Common myeloid progenitor, CD34-positive (primary cell): Measurements from ENCODE around the gene CCL13.

Experiments
- CTCF ChIA-PET: fragments of 350-600 bp; sonication (Branson Sonifier 250); formaldehyde crosslinking; loops from one replicate; lab custom pipeline; 2021; ENCODE audit warnings: antibody characterized with exemption; lab: Charles Lee
- POLR2A ChIA-PET: fragments of 350-600 bp; sonication (Branson Sonifier 250); formaldehyde crosslinking; loops from one replicate; lab custom pipeline; 2021; ENCODE audit warnings: antibody characterized with exemption; lab: Charles Lee
- DNase-seq, 3 donors: peaks; one replicate each; pipeline versions ENCODE4 v3.0.0 to v3.0.0-alpha.2; 2013
- H3K27ac ChIP-seq, 2 experiments: 1 replicate in 1 of 2; 2 replicates in 1 of 2; pipeline ENCODE4 v1.7.0; 2013; ENCODE audit warnings: inconsistent platforms in 2 of 2, low read length in 2 of 2, mild to moderate bottlenecking in 2 of 2, low read depth in 1 of 2, moderate library complexity in 1 of 2; ENCODE audit not compliant: severe bottlenecking in 2 of 2, insufficient read depth in 1 of 2, poor library complexity in 1 of 2
- H3K27me3 ChIP-seq, 5 experiments: replicated peaks in 2 of 5; 1 replicate in 3 of 5; 2 replicates in 2 of 5; pipeline versions ENCODE4 v1.6.1 to v1.7.0; 2013; ENCODE audit warnings: low read length in 4 of 5, mild to moderate bottlenecking in 2 of 5, moderate library complexity in 2 of 5, inconsistent platforms in 1 of 5; ENCODE audit not compliant: insufficient read depth in 5 of 5, control insufficient read depth in 4 of 5
- H3K36me3 ChIP-seq, 4 experiments: 1 replicate in 2 of 4; 2 replicates in 2 of 4; pipeline versions ENCODE4 v1.6.1 to v1.7.0; 2013; ENCODE audit warnings: low read length in 3 of 4, control low read depth in 1 of 4, mild to moderate bottlenecking in 1 of 4; ENCODE audit not compliant: control insufficient read depth in 4 of 4, insufficient read depth in 4 of 4
- H3K4me1 ChIP-seq, 4 experiments: 1 replicate in 3 of 4; 2 replicates in 1 of 4; pipeline versions ENCODE4 v1.6.1 to v1.7.1; 2013; ENCODE audit warnings: low read length in 3 of 4, mild to moderate bottlenecking in 3 of 4, control low read depth in 1 of 4, inconsistent platforms in 1 of 4, moderate library complexity in 1 of 4; ENCODE audit not compliant: control insufficient read depth in 4 of 4, insufficient read depth in 4 of 4; ENCODE audit errors: control extremely low read depth in 1 of 4
- H3K4me3 ChIP-seq, 7 experiments: 1 replicate in 4 of 7; 2 replicates in 3 of 7; pipeline versions ENCODE4 v1.5.1 to v1.7.0; 2013; ENCODE audit warnings: mild to moderate bottlenecking in 7 of 7, low read length in 6 of 7, moderate library complexity in 6 of 7, inconsistent platforms in 2 of 7, low read depth in 2 of 7, control low read depth in 1 of 7; ENCODE audit not compliant: insufficient read depth in 4 of 7, control insufficient read depth in 1 of 7; ENCODE audit errors: extremely low read depth in 1 of 7
- H3K9me3 ChIP-seq, 5 experiments: 1 replicate in 4 of 5; 2 replicates in 1 of 5; pipeline versions ENCODE4 v1.6.1 to v1.7.1; 2013; ENCODE audit warnings: low read length in 4 of 5, mild to moderate bottlenecking in 2 of 5, inconsistent platforms in 1 of 5, low read depth in 1 of 5, moderate library complexity in 1 of 5; ENCODE audit not compliant: control insufficient read depth in 4 of 5, insufficient read depth in 2 of 5; ENCODE audit errors: control extremely low read depth in 1 of 5
- WGBS: methylation state at CpG from one replicate; pipeline ENCODE4 v1.1.5; 2013; ENCODE audit not compliant: insufficient coverage; 5-methylcytosine and 5-hydroxymethylcytosine counted together

Gene CCL13

DNA sequence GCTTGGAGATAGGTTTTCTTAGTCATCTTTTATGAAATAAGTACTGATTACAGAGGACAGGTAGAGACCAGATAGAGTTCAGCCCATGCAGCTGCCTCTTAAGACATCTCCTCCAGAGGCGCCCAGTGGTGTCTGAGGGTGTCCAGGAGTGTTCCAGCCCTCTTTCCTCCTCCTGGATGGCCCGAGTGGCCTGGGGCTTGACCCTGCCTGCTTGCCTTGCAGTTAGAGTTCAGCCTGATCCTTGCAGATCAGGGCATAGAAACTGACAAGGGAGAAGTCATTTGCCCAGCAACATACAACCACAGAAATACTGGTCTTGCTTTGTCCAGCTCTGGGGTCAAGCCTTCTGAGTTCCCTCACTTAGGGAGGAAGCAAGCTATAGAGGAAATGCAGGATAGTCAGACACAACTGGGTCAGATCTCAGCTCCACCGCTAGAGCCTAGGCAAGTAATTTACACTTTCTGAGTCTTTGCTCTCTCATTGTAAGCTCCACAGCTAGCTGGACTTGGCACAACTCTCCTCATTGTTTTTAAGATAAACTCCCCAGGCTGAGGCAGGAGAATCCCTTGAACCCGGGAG, 10.3 kb downstream of the CCL13 start:
- H3K4me1 ChIP-seq: peaks cover 15 to 79% (median 63%) of the 10 kb centered on the region in 4 experiments
- ChIA-PET POLR2A (no interaction called here), CTCF (interaction anchor here (0.8 to 1.5 kb wide), 3 partner anchors 11 to 166 kb away, joined by 3 to 5 read pairs (median 3); no protein-coding TSS in a partner anchor)
- H3K4me3 ChIP-seq: no peak overlapping the region
- DNase-seq: no peak
- H3K27ac ChIP-seq: no peak overlapping the region
- H3K27me3 ChIP-seq: no peaks in the 10 kb centered on the region
- WGBS: 78% methylated on average over 2 of the region's 4 CpGs
- no peaks in the 10 kb centered on the region for H3K36me3 ChIP-seq
- no peaks in the 10 kb centered on the region for H3K9me3 ChIP-seq

DNA sequence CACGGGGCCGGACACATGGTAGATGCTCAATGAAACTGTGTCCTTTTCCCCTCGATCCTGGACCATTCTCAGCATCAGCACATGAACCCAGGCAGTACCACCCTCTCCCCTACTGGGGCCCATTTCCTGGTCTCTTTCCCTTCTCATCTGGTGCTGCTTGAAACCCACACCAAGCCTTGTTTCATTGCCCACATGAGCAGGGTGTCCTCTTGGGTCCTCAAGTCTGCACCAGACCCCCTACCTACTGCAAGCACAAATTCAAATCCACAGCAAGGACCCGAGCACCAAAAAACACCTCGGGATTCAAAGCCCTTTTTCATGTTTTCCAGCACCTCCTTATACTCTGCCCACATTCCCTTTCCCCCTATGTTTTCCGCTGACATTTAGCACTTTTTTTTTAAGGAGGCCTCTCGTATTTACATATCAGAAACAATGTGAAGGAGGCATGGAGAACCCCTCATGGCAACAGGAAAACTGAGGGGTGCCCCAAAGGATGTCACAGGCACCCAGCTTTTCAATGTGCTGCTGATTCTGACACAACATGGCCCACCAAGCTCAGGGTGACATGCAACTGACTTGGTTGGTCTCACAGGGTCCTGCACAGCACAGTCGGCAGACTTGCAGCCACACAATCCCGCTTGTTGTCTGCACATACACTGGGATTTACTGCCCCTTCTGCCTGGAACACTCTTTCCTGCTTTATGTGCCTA, 11.4 kb downstream of the CCL13 start:
- Histone ChIP-seq H3K36me3 (no peaks in the 10 kb centered on the region), H3K9me3 (no peaks in the 10 kb centered on the region), H3K4me1 (peaks cover 15 to 79% (median 59%) of the 10 kb centered on the region in 4 experiments), H3K4me3 (no peak overlapping the region), H3K27me3 (no peaks in the 10 kb centered on the region), H3K27ac (no peak overlapping the region)
- POLR2A ChIA-PET: no interaction called here
- no peak for DNase-seq
- 93% methylated on average over 9 of the region's 9 CpGs for WGBS
- CTCF ChIA-PET: interaction anchor here (0.8 to 2.6 kb wide), 8 partner anchors 8 to 166 kb away, joined by 3 to 12 read pairs (median 3); no protein-coding TSS in a partner anchor

- H3K9me3 ChIP-seq: no peaks in the 10 kb centered on the region
- H3K27me3 ChIP-seq: no peaks in the 10 kb centered on the region
- H3K4me3 ChIP-seq: no peak overlapping the region
- H3K36me3 ChIP-seq: no peaks in the 10 kb centered on the region
- peaks cover 15 to 74% (median 54%) of the 10 kb centered on the region in 4 experiments for H3K4me1 ChIP-seq
- no peak for DNase-seq
- POLR2A ChIA-PET: no interaction called here
- no peak overlapping the region for H3K27ac ChIP-seq
- WGBS: 73% methylated on average over 7 of the region's 9 CpGs
- CTCF ChIA-PET: interaction anchor here (0.6 to 2.6 kb wide), 9 partner anchors 9 to 167 kb away, joined by 3 to 12 read pairs (median 3); no protein-coding TSS in a partner anchor
These were observed 12.1 kb downstream of the CCL13 start for GRCh38 chr17:34368196-34368945.

- no peaks in the 10 kb centered on the region for H3K27me3 ChIP-seq
- H3K4me3 ChIP-seq: no peak overlapping the region
- H3K36me3 ChIP-seq: no peaks in the 10 kb centered on the region
- POLR2A ChIA-PET: no interaction called here
- H3K27ac ChIP-seq: no peak overlapping the region
- WGBS: 67% methylated on average over 3 of the region's 4 CpGs
- peaks cover 15 to 72% (median 52%) of the 10 kb centered on the region in 4 experiments for H3K4me1 ChIP-seq
- no peaks in the 10 kb centered on the region for H3K9me3 ChIP-seq
- no peak for DNase-seq
- CTCF ChIA-PET: interaction anchor here (0.7 to 2.6 kb wide), 8 partner anchors 9 to 168 kb away, joined by 3 to 12 read pairs (median 4); no protein-coding TSS in a partner anchor
These were observed 12.7 kb downstream of the CCL13 start for GRCh38 chr17:34368946-34369500.

GRCh38 chr17:34369571-34369970, 13.3 kb downstream of the CCL13 start:
- Histone ChIP-seq H3K4me3 (no peak overlapping the region), H3K36me3 (no peaks in the 10 kb centered on the region), H3K27ac (no peak overlapping the region), H3K9me3 (no peaks in the 10 kb centered on the region), H3K4me1 (peaks cover 13 to 66% (median 48%) of the 10 kb centered on the region in 4 experiments), H3K27me3 (no peaks in the 10 kb centered on the region)
- WGBS: 97% methylated on average over 3 of the region's 3 CpGs
- ChIA-PET POLR2A (no interaction called here), CTCF (interaction anchor here (0.7 to 2.6 kb wide), 8 partner anchors 8 to 168 kb away, joined by 3 to 12 read pairs (median 4); no protein-coding TSS in a partner anchor)
- no peak for DNase-seq

GRCh38 chr17:34370376-34370996, 14.2 kb downstream of the CCL13 start:
- Histone ChIP-seq H3K27me3 (no peaks in the 10 kb centered on the region), H3K27ac (no peak overlapping the region), H3K36me3 (no peaks in the 10 kb centered on the region), H3K9me3 (no peaks in the 10 kb centered on the region), H3K4me1 (peaks cover 4 to 57% (median 39%) of the 10 kb centered on the region in 4 experiments), H3K4me3 (no peak overlapping the region)
- CTCF ChIA-PET: interaction anchor here (1.0 to 1.6 kb wide), 3 partner anchors 17 to 29 kb away, joined by 3 to 4 read pairs (median 3); no protein-coding TSS in a partner anchor
- POLR2A ChIA-PET: no interaction called here
- no peak for DNase-seq
- 100% methylated on average over 1 of the region's 5 CpGs for WGBS
